Colonic mucosa (tissue), 4 donors: ENCODE data around the gene DPH1. TPM values are rescaled to one million over a fixed set of nuclear protein-coding genes. Genes with fewer than 3 reads are reported as not detected.
"Not testable (repeated sequence)": the region's sequence is repeated elsewhere in the genome, so short reads cannot be mapped to it uniquely, and the experiment has no call there.

Experiments
- DNase-seq: peaks from one replicate; pipeline ENCODE4 v3.0.0-alpha.2; 2020
- H3K27ac ChIP-seq: fragments of 200-600 bp; one replicate; pipeline ENCODE4 v1.8.0; 2021
- H3K27me3 ChIP-seq: fragments of 200-600 bp; one replicate; pipeline ENCODE4 v1.8.0; 2021
- H3K36me3 ChIP-seq: fragments of 200-600 bp; one replicate; pipeline ENCODE4 v1.8.0; 2021
- H3K4me1 ChIP-seq: fragments of 200-600 bp; one replicate; pipeline ENCODE4 v1.8.0; 2021; ENCODE audit warnings: mild to moderate bottlenecking
- H3K4me3 ChIP-seq: fragments of 200-600 bp; one replicate; pipeline ENCODE4 v1.8.0; 2021
- H3K9ac ChIP-seq, 2 donors: one replicate each; pipeline ENCODE4 v1.7.0; 2013; ENCODE audit warnings: control low read depth in 2 of 2, low read depth in 2 of 2, low read length in 2 of 2
- H3K9me3 ChIP-seq: fragments of 200-600 bp; one replicate; pipeline ENCODE4 v1.8.0; 2021
- intact Hi-C: fragments of 100-400 bp; cut with DNase I; formaldehyde crosslinking; loops from one replicate; pipeline ENCODE4 v1.14.1; 2022
- total RNA-seq, 2 donors: library from RNA; stranded (reverse); fragmentation: NEBNext Ultra II Directional in 1 of 2; extraction: Animal tissue kit (Norgen Biotek cat#: 25700) in 1 of 2; gene quantifications; one replicate each; pipeline ENCODE4 v1.2.1, GENCODE V29; 2021
- TF ChIP-seq, protein P1 (sequence below): fragments of 200-600 bp; IDR thresholded peaks from one replicate; pipeline ENCODE4 v1.8.0; 2022; ENCODE audit warnings: antibody characterized with exemption, mild to moderate bottlenecking
- donor health status: healthy.
- donor health status: DM: no; HTN: no; CAD: no.
- donor health status: DM: no; HTN: no; CAD: no.

The DPH1 gene
- total RNA-seq, 2 donors from 2014 or later: 22.7 to 34.4 TPM

DNA sequence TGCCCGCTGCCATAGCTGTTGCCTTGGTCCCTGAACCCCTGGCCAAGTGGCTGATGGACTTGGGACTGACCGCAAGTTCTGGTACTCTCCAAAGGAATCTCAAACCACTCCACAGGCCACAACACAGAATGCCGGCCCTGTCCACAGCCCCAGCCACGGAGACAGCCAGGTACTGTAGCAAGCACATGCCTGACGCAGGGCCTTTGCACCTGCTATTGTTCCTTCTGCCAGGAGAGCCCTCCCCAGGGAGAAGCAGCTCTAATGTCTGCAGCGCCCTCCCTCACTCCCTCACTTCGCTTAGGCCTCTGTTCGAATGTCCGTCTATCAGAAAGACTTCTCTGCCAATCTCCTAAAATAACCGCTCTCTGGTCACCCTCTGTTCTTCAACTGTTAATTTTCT, 20.2 kb upstream of the DPH1 start:
- Histone ChIP-seq H3K27me3 (no peaks in the 10 kb centered on the region), H3K9ac (no peak overlapping the region), H3K27ac (no peak overlapping the region), H3K36me3 (no peaks in the 10 kb centered on the region), H3K4me1 (no peaks in the 10 kb centered on the region), H3K9me3 (no peaks in the 10 kb centered on the region), H3K4me3 (no peak overlapping the region)
- intact Hi-C loops: no loop called here
- TF ChIP-seq, protein P1, sequence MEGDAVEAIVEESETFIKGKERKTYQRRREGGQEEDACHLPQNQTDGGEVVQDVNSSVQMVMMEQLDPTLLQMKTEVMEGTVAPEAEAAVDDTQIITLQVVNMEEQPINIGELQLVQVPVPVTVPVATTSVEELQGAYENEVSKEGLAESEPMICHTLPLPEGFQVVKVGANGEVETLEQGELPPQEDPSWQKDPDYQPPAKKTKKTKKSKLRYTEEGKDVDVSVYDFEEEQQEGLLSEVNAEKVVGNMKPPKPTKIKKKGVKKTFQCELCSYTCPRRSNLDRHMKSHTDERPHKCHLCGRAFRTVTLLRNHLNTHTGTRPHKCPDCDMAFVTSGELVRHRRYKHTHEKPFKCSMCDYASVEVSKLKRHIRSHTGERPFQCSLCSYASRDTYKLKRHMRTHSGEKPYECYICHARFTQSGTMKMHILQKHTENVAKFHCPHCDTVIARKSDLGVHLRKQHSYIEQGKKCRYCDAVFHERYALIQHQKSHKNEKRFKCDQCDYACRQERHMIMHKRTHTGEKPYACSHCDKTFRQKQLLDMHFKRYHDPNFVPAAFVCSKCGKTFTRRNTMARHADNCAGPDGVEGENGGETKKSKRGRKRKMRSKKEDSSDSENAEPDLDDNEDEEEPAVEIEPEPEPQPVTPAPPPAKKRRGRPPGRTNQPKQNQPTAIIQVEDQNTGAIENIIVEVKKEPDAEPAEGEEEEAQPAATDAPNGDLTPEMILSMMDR: no peak
- no peak for DNase-seq

- no peak overlapping the region for H3K27ac ChIP-seq
- TF ChIP-seq, protein P1: no peak
- no peaks in the 10 kb centered on the region for H3K36me3 ChIP-seq
- no peak for DNase-seq
- H3K9me3 ChIP-seq: no peaks in the 10 kb centered on the region
- H3K27me3 ChIP-seq: no peaks in the 10 kb centered on the region
- intact Hi-C loops: no loop called here
- H3K9ac ChIP-seq: peak overlapping the region in 1 of 2 donors; percentile 43
- H3K4me1 ChIP-seq: no peaks in the 10 kb centered on the region
- no peak overlapping the region for H3K4me3 ChIP-seq
These were observed 18.3 kb upstream of the DPH1 start for GRCh38 chr17:2011411-2012371.

- intact Hi-C loops: no loop called here
- Histone ChIP-seq H3K9me3 (no peaks in the 10 kb centered on the region), H3K27me3 (no peaks in the 10 kb centered on the region), H3K36me3 (no peaks in the 10 kb centered on the region), H3K27ac (no peak overlapping the region), H3K9ac (no peak overlapping the region), H3K4me1 (no peaks in the 10 kb centered on the region), H3K4me3 (no peak overlapping the region)
- no peak for DNase-seq
- TF ChIP-seq, protein P1: no peak
These were observed 17.5 kb upstream of the DPH1 start for GRCh38 chr17:2012499-2012898.

DNA sequence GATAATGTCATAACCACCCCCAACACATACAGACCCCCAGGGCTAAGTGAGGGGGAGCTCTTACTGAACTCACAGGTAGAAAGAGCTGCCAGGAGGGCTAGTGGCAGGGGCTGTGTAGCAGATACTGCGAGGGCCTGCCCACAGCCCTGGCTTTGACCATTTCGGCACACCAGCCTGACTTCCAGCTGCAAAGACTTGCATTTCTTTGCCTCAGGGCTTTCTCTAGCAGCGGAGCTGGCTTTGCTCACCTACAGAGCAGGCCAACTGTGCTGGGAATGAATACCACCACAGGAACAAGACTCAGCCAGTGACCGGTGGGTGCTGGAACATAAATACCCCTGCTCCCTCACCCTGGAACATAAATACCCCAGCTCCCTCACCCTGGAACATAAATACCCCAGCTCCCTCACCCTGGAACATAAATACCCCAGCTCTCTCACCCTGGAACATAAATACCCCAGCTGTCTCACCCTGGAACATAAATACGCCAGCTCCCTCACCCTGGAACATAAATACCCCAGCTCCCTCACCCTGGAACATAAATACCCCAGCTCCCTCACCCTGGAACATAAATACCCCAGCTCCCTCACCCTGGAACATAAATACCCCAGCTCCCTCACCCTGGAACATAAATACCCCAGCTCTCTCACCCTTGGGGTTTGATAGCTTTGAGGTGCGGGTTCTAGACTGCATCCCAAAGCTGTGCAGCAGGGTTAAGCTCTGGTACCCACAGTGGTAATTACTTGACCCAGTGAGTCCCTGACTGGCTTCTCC, 16.5 kb upstream of the DPH1 start:
- H3K9me3 ChIP-seq, H3K27ac ChIP-seq, H3K4me1 ChIP-seq, H3K36me3 ChIP-seq, DNase-seq, intact Hi-C loops, H3K9ac ChIP-seq, H3K27me3 ChIP-seq, H3K4me3 ChIP-seq: not testable (repeated sequence)

DNA sequence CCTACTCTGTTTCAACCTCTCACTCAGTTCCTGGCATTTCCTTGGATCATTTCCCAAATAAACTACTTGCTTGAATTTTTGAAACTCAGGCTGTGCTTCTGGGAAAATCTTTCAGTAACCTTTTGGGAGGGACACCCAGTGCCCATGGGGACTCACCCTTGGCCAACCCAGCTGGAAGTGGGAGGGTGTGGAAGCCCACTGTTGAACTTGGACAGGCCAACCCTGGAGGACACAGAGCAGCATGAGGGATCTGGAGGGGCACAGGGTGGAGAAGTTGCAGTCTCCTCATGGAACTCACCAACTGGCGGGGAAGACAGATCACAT, 16.0 kb upstream of the DPH1 start:
- H3K27ac ChIP-seq: no peak overlapping the region
- TF ChIP-seq, protein P1: no peak
- no peak overlapping the region for H3K9ac ChIP-seq
- no peak for DNase-seq
- H3K27me3 ChIP-seq: no peaks in the 10 kb centered on the region
- H3K36me3 ChIP-seq: no peaks in the 10 kb centered on the region
- H3K4me1 ChIP-seq: no peaks in the 10 kb centered on the region
- H3K4me3 ChIP-seq: no peak overlapping the region
- intact Hi-C loops: no loop called here
- H3K9me3 ChIP-seq: no peaks in the 10 kb centered on the region
